ENCODE results near the gene ZNF669.

Gene ZNF669

GRCh38 chr1:247111259-247111699, 7.1 kb upstream of the ZNF669 start:
- no peak for DNase-seq (ENCODE audit: low read depth)

DNA sequence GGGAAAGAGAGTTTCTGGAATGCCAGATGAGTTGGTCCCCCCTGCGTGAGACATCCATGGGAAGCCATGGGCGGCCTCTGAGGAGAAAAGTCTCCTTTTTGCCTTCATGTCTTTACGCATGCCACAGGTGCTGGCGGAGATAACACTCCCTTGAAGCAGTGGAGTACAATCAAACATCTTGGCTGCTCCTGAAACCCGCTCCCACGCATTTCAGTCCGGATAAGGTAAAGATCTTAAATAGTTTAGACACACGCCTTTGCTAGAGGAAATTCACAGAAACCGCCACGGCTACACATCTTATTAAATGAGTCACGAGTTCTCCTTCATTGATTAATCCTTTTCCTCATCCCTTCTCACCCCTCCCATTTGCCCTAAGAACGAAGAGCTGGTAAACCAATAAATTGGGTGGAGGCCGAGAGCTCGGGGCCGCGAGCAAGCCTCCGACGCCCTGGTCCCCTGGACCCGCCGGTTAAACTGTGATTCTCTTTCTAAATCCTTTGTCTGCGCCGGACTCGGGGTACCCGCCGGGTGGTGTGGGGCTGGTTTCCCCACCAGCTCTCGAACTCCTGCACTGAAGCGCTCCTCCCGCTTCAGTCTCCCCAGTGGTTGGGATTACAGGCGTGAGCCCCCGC, 6.6 kb upstream of the ZNF669 start:
- no peak for DNase-seq (ENCODE audit: low read depth)

DNA sequence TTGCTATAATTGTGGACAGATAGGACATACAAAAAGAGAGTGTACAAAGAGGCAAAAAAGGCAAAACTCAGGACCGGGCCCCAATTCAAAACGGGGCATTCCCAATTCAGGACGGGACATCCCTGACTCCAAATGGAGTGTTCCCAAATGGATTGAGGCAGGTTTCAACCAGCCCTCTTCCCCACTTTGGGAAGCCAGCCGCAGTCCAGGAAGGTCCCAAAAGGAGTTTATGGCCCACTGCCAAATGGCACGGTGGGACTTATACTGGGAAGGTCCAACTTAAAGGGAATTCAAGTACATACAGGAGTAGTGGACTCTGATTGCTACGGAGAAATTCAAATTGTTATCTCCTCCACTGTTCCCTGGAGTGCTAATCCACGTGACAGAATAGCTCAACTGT, 3.5 kb upstream of the ZNF669 start:
- DNase-seq (ENCODE audit: low read depth), result no peak

GRCh38 chr1:247105966-247106365, 1.8 kb upstream of the ZNF669 start:
- DNase-seq (ENCODE audit: low read depth), result no peak

DNA sequence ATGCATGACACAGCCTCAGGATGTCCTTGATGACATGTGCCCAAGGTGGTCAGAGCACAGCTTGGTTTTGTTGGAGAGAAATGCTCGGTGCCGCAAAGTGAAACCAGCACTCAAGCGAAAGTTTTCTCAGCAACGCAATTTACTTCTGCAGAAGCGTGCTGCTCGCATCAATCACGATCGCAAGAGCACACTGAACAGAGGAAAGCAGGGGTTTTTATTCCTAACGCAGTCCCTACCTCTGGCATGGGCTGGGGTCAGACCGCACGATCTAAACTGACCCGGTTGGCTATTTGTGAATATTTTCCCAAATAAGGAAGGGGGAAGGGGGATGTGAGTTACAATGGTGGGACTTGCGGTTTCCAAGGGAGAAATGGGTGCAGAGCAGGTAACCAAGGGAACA, 809 bp upstream of the ZNF669 start:
- DNase-seq (ENCODE audit: low read depth), result no peak

- DNase-seq (ENCODE audit: low read depth), result no peak
Observed at GRCh38 chr1:247102381-247102780, 1.8 kb downstream of the ZNF669 start.

- no peak for DNase-seq (ENCODE audit: low read depth)
Observed at GRCh38 chr1:247100676-247101279, 3.4 kb downstream of the ZNF669 start.

DNA sequence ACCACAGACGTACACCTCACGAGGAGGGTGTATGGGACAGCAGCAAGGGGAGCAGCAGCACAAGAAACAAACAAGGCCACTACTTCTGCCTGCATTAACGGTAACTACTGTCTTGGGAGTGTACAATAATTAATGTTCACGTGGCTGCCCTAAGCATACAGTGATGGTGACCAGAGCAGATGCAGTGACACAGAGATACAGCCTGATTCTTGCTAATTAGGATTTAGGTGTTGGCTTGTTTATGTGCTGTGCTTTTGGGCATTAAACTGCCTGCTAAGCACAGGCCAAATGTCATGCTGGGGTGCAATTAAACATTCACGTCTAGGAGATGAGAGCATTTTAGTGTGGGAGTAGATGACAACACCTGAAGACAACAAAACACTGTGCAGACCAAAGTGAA, 7.2 kb downstream of the ZNF669 start:
- no peak for DNase-seq (ENCODE audit: low read depth)

- no peak for DNase-seq (ENCODE audit: low read depth)
Observed at GRCh38 chr1:247096544-247096943, 7.6 kb downstream of the ZNF669 start.

- no peak for DNase-seq (ENCODE audit: low read depth)
Observed at GRCh38 chr1:247096112-247096511, 8.0 kb downstream of the ZNF669 start.

- no peak for DNase-seq (ENCODE audit: low read depth)
Observed at GRCh38 chr1:247090455-247090854, 13.7 kb downstream of the ZNF669 start.

- DNase-seq (ENCODE audit: low read depth), result no peak
Observed at GRCh38 chr1:247089616-247090375, 14.4 kb downstream of the ZNF669 start.

DNA sequence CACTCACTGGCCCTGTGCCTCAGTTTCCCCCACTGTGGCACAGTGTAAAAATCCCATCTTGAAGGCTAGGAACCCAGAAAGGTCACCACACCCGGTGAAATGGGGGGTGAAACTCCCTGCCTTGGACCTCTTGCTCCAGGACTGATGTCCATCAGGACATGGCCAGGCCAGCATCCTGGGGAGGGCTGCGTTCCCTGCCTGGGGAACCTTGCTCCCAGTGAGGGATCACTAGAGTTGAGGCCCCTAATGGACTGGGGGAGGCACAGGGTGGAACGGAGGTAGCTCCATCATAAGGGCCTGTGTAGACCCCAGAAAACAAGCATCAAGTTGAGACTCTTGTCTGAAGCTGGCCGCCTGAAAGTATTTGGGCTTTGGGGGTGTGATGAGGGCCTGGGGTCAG, 15.2 kb downstream of the ZNF669 start:
- no peak for DNase-seq (ENCODE audit: low read depth)

GRCh38 chr1:247087256-247087655, 16.9 kb downstream of the ZNF669 start:
- DNase-seq (ENCODE audit: low read depth), result no peak

DNA sequence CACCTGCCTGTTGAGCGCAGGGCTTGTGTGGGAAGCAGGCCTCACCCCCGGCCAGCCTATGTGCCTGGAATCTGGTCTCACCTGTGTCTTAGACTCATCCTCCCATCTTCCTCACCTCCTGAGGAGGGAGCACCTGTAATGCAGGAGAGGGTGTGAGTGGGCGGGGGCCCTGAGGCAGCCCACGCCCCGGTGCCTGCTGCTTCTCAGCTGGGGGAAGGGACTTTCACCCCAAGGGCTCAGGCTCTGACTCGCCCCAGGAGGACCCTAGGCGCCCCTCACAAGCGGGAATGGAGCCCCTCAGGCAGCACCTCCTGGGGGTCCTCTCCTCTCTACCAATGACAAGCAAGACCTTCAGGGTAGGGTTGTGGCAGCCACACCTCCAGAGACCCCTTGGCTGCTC, 18.8 kb downstream of the ZNF669 start:
- no peak for DNase-seq (ENCODE audit: low read depth)

- no peak for DNase-seq (ENCODE audit: low read depth)
Observed at GRCh38 chr1:247084771-247085170, 19.4 kb downstream of the ZNF669 start.

- no peak for DNase-seq (ENCODE audit: low read depth)
Observed at GRCh38 chr1:247079141-247079874, 24.8 kb downstream of the ZNF669 start.

- peak; percentile 89 for DNase-seq (ENCODE audit: low read depth)
Observed at GRCh38 chr1:247078258-247079140, 25.7 kb downstream of the ZNF669 start, which contains the start of gene ZNF670. TSS of gene ZNF670 (minus strand) at chr1:247078811. CDS start at chr1:247078596, 215 bp downstream.

- DNase-seq (ENCODE audit: low read depth), result no peak
Observed at GRCh38 chr1:247077876-247078257, 26.3 kb downstream of the ZNF669 start.

GRCh38 chr1:247077213-247077612, 26.9 kb downstream of the ZNF669 start:
- DNase-seq (ENCODE audit: low read depth), result no peak

DNA sequence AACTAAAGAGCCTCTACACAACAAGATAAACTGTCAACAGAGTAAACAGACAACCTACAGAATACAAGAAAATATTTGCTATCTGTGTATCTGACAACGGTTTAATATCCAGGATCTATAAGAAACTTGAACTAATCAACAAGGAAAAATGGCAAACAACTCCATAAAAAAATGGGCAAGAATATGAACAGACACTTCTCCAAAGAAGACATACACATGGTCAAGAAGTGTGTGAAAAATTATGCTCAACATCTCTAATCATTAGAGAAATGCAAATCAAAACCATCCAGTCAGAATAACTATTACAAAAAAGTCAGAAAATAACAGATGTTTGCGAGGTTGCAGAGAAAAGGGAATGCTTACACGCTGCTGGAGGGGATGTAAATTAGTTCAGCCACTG, 33.5 kb downstream of the ZNF669 start:
- DNase-seq (ENCODE audit: low read depth), result no peak

GRCh38 chr1:247064304-247064703, 39.9 kb downstream of the ZNF669 start:
- no peak for DNase-seq (ENCODE audit: low read depth)
